Osteoblast (primary cell): ENCODE measurements around the gene LAG3. TPM values are rescaled to one million over a fixed set of nuclear protein-coding genes. Genes with fewer than 3 reads are reported as not detected.
"Not testable (repeated sequence)": the region's sequence is repeated elsewhere in the genome, so short reads cannot be mapped to it uniquely, and the experiment has no call there.

Experiments used
- DNase-seq: peaks from one replicate; pipeline ENCODE4 v3.0.0; 2011; ENCODE audit warnings: low spot score, mixed read lengths; ENCODE audit not compliant: insufficient read length; ENCODE audit errors: missing footprints
- H2AFZ ChIP-seq: 2 replicates; pipeline ENCODE4 v1.6.0; 2011; ENCODE audit warnings: mild to moderate bottlenecking, low read length
- H3K27ac ChIP-seq: 2 replicates; pipeline ENCODE4 v1.5.1; 2011; ENCODE audit warnings: mild to moderate bottlenecking, low read depth, low read length, moderate library complexity
- H3K27me3 ChIP-seq: 2 replicates; pipeline ENCODE4 v1.6.0; 2012; ENCODE audit warnings: mild to moderate bottlenecking, control low read depth, inconsistent platforms, low read length, moderate library complexity; ENCODE audit not compliant: insufficient read depth
- H3K36me3 ChIP-seq: 2 replicates; pipeline ENCODE4 v1.5.1; 2011; ENCODE audit warnings: mild to moderate bottlenecking, low read length, control low read depth, moderate library complexity; ENCODE audit not compliant: insufficient read depth
- H3K4me1 ChIP-seq: 2 replicates; pipeline ENCODE4 v1.5.1; 2011; ENCODE audit warnings: mild to moderate bottlenecking, low read length, control low read depth, moderate library complexity; ENCODE audit not compliant: insufficient read depth
- H3K4me2 ChIP-seq: 2 replicates; pipeline ENCODE4 v1.6.0; 2011; ENCODE audit warnings: mild to moderate bottlenecking, low read length; ENCODE audit not compliant: insufficient read depth
- H3K4me3 ChIP-seq: fragments of 200-600 bp; sonication (generic); 3 replicates; pipeline ENCODE4 v1.5.1; 2012; ENCODE audit warnings: mild to moderate bottlenecking, low read length, inconsistent platforms; ENCODE audit not compliant: insufficient read depth
- H3K79me2 ChIP-seq: 2 replicates; pipeline ENCODE4 v1.6.0; 2012; ENCODE audit warnings: mild to moderate bottlenecking, low read length, control low read depth, inconsistent platforms; ENCODE audit not compliant: insufficient read depth
- H3K9me3 ChIP-seq: 2 replicates; pipeline ENCODE4 v1.5.1; 2011; ENCODE audit warnings: low read depth, low read length, control low read depth
- H4K20me1 ChIP-seq: 2 replicates; pipeline ENCODE4 v1.6.0; 2012; ENCODE audit warnings: mild to moderate bottlenecking, low read length, control low read depth; ENCODE audit not compliant: insufficient read depth
- total RNA-seq: library from RNA; depleted of rRNA; stranded (reverse); fragments of >200 nt; gene quantifications from 2 replicates; pipeline ENCODE4 v1.2.3, GENCODE V29; 2012
- TF ChIP-seq, protein P1 (sequence below): IDR thresholded peaks from 2 replicates; pipeline ENCODE4 v1.5.1; 2011; ENCODE audit warnings: mild to moderate bottlenecking, low read depth, low read length, moderate library complexity; ENCODE audit errors: extremely low read depth

LAG3 gene
- total RNA-seq, 1 donor, result not detected

- Histone ChIP-seq H3K4me2 (peak overlapping the region; percentile 64), H4K20me1 (no peaks in the 10 kb centered on the region), H3K36me3 (peaks cover 27% of the 10 kb centered on the region), H3K9me3 (no peaks in the 10 kb centered on the region), H3K27me3 (no peaks in the 10 kb centered on the region), H3K4me3 (no peak overlapping the region), H3K4me1 (peaks cover 11% of the 10 kb centered on the region), H3K27ac (no peak overlapping the region), H3K79me2 (no peaks in the 10 kb centered on the region), H2AFZ (no peak overlapping the region)
- TF ChIP-seq, protein P1, sequence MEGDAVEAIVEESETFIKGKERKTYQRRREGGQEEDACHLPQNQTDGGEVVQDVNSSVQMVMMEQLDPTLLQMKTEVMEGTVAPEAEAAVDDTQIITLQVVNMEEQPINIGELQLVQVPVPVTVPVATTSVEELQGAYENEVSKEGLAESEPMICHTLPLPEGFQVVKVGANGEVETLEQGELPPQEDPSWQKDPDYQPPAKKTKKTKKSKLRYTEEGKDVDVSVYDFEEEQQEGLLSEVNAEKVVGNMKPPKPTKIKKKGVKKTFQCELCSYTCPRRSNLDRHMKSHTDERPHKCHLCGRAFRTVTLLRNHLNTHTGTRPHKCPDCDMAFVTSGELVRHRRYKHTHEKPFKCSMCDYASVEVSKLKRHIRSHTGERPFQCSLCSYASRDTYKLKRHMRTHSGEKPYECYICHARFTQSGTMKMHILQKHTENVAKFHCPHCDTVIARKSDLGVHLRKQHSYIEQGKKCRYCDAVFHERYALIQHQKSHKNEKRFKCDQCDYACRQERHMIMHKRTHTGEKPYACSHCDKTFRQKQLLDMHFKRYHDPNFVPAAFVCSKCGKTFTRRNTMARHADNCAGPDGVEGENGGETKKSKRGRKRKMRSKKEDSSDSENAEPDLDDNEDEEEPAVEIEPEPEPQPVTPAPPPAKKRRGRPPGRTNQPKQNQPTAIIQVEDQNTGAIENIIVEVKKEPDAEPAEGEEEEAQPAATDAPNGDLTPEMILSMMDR, result peak; percentile 85
- DNase-seq, result peak; percentile 92
These were observed 36.7 kb upstream of the LAG3 start for GRCh38 chr12:6735448-6736191.

GRCh38 chr12:6736754-6737153, 35.6 kb upstream of the LAG3 start:
- Histone ChIP-seq H3K4me2 (no peak overlapping the region), H3K4me1 (peaks cover 11% of the 10 kb centered on the region), H3K27ac (no peak overlapping the region), H4K20me1 (no peaks in the 10 kb centered on the region), H3K27me3 (no peaks in the 10 kb centered on the region), H3K9me3 (no peaks in the 10 kb centered on the region), H2AFZ (no peak overlapping the region), H3K36me3 (peaks cover 16% of the 10 kb centered on the region), H3K79me2 (no peaks in the 10 kb centered on the region), H3K4me3 (no peak overlapping the region)
- TF ChIP-seq, protein P1, result no peak
- DNase-seq, result no peak

DNA sequence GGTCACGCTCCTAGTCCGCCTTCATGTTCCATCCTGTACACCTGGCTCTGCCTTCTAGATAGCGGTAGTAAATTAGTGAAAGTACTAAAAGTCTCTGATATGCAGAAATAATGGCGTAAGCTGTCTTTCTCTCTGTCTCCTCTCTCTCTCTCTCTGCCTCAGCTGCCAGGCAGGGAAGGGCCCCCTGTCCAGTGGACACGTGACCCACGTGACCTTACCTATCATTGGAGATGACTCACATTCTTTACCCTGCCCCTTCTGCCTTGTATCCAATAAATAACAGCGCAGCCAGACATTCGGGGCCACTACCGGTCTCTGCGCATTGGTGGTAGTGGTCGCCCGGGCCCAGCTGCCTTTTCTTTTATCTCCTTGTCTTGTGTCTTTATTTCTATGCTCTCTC, 30.2 kb upstream of the LAG3 start:
- not testable (repeated sequence) for H3K4me1 ChIP-seq, DNase-seq, H3K79me2 ChIP-seq, H3K4me3 ChIP-seq, H4K20me1 ChIP-seq, H2AFZ ChIP-seq, H3K27me3 ChIP-seq, H3K4me2 ChIP-seq, H3K9me3 ChIP-seq, H3K27ac ChIP-seq
- H3K36me3 ChIP-seq, result peaks cover 18% of the 10 kb centered on the region

- no peaks in the 10 kb centered on the region for H3K27me3 ChIP-seq
- H3K36me3 ChIP-seq, result peaks cover 26% of the 10 kb centered on the region
- TF ChIP-seq, protein P1, result no peak
- H3K4me1 ChIP-seq, result no peaks in the 10 kb centered on the region
- no peaks in the 10 kb centered on the region for H3K9me3 ChIP-seq
- no peak overlapping the region for H3K4me2 ChIP-seq
- peaks cover under 1% of the 10 kb centered on the region for H4K20me1 ChIP-seq
- H3K79me2 ChIP-seq, result no peaks in the 10 kb centered on the region
- no peak overlapping the region for H2AFZ ChIP-seq
- no peak overlapping the region for H3K27ac ChIP-seq
- DNase-seq, result no peak
- H3K4me3 ChIP-seq, result no peak overlapping the region
These were observed 29.5 kb upstream of the LAG3 start for GRCh38 chr12:6742834-6743233.

- H3K4me3 ChIP-seq, H3K27me3 ChIP-seq: not testable (repeated sequence)
These were observed 29.0 kb upstream of the LAG3 start for GRCh38 chr12:6743300-6743699.

More at GRCh38 chr12:6743300-6743699, 29.0 kb upstream of the LAG3 start:
- H3K4me2 ChIP-seq, H3K27ac ChIP-seq, DNase-seq, H3K9me3 ChIP-seq, H3K79me2 ChIP-seq, H2AFZ ChIP-seq, H4K20me1 ChIP-seq, H3K4me1 ChIP-seq: not testable (repeated sequence)
- H3K36me3 ChIP-seq, result peaks cover 30% of the 10 kb centered on the region
